CD4-positive, alpha-beta T cell treated with Interleukin-10 for 1 hour (primary cell): ENCODE data around the gene DLK1.
A peak's percentile ranks its signal among the peaks of the same experiment; 100 is the strongest.

ENCODE experiments used
- DNase-seq: peaks from one replicate; pipeline ENCODE4 v3.0.0-alpha.2; 2020

The DLK1 gene

DNA sequence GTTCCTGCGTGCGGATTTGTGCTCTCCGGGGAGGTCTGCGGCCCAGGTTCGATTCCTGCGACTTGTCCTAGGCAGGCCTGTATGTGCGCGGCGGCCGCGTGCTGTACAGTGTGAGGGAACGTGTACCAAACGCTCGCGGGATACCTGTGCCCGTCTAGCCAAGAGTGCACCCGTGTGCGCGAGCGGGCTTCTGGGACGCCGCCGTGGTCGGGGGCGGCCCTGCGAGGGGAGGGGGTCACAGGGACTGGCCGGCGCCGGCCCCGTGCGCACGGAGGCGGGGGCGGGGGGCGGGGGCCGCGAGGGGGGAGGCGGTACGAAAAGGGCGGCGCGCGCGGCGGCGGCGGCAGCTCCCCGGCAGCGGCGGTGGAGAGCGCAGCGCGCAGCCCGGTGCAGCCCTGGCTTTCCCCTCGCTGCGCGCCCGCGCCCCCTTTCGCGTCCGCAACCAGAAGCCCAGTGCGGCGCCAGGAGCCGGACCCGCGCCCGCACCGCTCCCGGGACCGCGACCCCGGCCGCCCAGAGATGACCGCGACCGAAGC, at the start of gene DLK1:
Gene DLK1, plus strand, starts transcription at position 343 of the 536 bp plus-strand sequence. Its CDS starts 177 bp downstream, at position 520.
- no peak for DNase-seq

DNA sequence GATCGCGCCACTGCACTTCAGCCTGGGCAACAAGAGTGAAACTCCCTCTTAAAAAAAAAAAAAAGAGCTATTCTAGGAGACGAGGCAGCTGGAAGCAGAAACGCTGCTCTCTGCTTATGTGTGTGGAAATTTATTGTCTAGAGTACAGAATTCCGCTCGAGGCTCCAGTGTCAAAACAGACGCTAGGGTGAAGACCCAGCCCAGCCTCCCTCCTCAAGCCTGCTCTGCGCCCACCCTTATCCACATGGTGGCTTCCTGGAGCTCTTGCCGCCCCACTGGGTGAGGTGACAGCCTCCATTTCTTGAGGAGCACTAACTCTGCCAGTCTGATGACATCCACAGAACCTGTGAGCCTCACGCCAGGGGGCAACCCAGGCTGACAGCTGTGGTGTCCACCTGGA, 49.5 kb upstream of the DLK1 start:
- no peak for DNase-seq

DNA sequence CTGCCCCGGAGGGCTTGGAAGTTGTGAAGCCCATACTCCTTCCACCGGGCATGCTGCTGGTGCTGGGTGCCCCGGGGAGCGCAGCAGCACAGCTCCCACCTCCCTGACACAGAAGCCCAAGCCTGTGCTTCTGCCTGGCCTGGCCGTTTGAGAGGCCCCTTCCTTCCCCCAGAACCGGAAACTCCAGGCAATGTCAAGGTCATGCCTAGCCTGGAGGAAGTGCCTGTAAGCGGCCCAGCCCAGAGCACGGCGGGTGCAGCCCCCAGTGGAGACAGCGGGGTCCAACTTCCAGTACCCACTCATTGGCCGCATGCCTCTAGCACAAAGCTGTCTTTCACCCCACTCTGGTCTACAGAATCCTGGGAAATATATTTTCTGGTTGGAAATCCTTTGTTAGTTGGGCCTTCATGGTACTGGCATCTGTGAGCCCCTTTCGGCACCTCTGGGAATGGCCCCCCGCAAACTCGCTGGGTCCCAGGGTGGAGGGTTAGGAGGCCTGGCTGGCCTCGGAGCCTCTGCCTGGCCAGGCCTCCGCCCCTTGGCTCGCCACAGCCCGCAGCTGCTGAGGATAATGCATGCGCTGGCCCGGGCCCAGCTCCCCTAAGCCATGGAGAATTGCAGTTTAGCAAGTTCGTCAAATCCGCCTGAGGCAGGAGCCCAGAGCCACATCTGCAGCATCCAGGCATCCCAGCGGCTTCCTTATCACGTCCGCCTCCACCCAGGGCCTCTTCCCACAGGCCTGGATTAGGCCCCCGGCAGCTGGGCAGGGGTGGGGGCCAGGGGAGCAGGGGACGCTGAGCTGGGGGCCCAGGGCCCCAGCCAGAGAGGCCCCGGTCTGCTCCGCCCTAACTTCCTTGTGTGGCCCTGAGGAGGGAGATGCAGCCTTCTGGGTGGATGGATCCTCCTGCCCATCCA, 48.9 kb upstream of the DLK1 start:
- peak; percentile 8 for DNase-seq

DNA sequence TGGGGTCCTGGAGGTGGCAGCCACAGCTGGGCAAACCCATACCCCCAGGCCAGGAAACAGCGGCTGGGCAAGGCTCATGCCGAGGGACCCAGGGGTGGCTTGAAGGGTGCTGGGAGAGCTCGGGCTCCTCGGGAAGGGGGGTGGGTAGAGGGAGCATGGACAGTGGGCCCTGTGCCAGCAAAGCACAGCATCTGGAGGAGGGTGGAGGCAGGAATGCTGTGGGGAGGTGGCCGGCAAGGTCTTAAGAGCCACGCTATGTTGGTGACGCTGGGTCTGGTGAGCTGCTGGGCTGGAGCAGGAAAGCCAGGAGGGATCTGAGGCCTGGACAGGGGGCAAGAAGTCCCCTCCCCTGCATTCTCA, 48.2 kb upstream of the DLK1 start:
- no peak for DNase-seq

DNA sequence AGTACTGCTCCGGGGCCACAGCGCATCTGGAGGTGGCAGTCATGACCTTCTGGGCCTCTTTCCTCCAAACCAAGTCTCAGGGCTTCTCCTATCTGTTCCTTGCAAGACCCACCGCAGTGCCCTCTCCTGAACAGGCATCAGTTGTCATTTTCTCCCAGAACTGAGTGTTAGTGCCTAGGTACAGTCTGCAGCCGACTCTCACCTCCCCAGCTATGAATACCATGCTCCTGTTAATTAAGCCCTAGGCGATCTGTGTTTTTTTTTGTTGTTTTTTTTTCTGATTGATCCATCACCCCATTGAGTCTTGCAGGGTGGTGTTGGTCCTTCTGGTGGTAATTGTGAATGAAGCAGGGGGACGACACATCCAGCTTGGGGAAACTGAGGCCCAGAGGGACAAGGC, 47.5 kb upstream of the DLK1 start:
- no peak for DNase-seq

DNA sequence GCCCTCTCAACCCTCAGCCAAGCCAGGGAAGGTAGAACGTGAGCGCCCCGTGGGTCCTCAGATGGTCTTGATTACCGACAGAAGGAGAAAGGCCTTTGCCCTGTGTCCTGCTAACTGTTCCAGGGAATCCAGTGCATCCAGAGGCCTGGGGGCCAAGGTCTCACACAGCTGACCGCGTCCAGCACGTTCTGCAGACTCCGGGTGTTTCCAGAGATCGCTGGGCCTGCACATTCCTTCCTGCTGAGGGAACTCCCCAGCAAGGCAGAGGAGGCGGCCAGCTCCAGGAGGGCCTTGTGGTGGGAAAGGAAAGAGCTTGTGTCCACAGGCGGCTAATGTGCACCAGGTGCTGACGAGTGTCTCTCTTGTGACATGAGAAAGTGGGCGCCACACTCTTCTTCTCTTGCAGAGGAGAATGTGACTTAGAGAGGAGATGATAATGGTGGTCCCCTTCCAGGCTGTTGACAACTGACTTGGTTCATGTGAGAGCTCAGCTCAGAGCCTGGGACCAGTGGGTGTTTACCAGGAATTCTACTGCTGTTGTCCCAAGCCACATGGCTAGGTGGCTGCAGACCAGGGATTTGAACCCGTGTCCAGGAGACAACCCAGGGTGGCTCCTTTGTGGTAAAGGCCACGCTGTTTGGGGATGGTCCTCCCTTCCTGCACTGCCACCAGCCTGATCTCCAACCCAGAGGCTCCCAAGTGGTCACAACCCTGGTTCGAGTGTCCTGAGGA, 46.8 kb upstream of the DLK1 start:
- DNase-seq, result no peak

DNA sequence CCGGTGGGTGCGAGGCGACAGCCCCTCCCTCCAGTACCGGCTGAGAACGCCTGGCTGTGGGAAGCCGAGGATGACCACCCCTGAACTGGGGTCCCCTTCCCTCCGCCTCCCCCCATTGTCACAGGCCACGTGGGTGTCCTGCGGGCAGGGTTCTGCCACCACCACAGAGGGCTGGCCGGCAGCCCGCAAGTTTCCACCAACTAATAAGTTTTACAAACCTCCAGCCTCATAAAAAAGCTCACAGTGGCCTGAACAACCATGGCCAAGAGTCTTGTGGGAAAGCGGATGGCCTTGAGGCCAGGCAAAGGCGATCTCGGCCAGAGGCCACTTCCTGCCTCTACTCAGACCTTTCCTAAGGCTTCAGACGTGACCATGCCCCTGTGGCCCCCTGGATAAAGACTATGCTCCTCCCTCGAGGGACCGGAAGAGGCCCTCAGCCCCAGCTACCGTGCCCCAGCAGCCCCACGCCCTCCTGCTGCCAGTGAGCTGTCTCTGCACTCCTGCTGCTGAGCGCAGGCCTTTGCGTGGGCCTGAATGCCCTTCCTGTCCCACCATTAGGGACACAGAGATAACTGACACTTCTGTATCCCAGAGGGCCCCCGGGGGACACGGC, 46.1 kb upstream of the DLK1 start:
- DNase-seq, result no peak

DNA sequence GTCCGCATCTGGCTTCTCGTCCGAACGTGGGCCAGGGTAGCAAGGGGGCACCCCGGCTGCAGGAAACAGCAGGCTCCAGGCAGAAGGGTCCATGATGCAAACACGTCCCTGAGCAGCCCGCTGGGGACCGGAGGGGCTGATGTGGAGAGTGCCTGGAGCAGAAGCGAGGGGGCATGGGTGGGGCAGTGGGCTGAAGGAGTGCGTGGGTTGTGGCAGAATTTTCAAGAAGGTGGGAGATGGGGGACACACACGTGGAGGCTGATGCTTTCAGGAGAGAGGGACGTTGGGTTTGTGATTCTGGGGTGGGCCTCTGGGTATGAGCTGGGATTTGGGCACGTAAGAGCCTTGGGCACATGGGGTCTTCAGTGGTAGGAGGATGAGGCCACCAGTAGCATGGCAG, 45.6 kb upstream of the DLK1 start:
- DNase-seq, result no peak

DNA sequence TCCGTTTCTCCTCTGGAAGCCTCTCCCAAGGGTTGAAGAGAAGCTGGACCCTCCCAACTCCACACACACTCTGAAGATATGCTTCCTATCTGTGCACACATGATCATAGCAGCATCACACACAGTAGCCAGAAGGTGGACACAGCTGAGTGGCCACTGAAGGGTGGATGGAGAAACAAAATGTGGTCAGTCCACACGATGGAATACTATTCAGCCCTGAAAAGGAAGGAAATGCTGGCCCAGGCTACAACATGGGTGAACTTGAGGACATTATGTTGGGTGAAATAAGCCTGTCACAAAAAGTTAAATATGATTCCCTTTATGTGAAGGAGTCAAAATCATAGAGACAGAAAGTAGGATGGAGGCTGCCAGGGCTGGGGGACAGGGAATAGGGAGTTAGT, 43.9 kb upstream of the DLK1 start:
- DNase-seq, result no peak

DNA sequence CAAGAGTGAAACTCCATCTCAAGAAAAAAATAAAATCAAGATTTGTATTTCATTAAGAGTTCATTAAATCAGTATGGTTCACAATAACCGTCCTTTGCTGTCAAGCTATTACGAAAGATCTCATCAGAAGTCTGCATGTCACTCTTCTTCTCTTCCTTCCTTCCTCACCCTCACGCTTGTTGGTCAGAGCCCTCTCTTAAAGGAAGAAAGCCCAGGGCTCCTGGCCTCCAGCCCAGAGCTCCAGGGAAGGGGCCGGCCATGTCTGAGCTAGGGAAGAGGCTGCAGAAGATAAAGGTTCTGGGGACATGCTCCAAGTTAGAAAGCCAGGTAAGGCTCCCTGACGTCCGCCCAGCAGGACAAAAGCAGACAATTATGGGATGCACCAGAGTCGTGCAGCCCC, 43.1 kb upstream of the DLK1 start:
- no peak for DNase-seq

DNA sequence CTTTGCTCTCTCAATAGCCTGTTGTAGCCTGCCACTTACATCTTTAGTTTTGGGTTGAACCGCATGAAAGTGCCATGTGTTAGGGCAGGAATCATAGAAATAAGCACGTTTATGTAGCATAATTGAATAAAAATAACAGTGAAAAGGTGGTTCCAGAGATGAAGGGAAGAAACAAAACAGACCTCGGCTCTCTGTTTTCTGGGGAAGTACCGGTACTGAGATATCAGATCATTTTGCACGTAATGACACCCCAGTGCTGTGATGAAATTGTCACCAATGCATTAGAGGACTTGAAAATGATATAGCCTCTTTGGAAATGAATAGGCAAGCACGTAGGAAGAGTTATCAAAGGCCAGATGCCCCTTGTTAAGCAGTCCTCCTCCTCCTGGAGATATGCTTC, 42.5 kb upstream of the DLK1 start:
- no peak for DNase-seq

DNA sequence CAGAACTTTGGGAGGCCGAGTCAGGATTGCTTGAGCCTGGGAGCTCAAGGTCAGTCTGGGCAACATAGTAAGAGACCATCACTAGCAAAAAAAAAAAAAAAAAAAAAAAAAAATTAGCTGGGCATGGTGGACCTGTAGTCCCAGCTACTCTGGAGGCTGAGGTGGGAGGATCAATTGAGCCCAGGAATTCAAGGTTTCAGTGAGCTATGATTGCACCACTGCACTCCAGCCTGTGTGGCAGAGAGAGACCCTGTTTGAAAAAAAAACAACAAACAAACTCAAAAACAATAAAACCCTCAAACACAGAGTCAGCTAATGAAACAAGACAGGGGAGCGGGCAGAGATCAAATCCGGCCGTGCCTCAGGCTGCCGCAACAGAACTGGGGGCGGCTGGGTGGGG, 41.7 kb upstream of the DLK1 start:
- DNase-seq, result no peak

DNA sequence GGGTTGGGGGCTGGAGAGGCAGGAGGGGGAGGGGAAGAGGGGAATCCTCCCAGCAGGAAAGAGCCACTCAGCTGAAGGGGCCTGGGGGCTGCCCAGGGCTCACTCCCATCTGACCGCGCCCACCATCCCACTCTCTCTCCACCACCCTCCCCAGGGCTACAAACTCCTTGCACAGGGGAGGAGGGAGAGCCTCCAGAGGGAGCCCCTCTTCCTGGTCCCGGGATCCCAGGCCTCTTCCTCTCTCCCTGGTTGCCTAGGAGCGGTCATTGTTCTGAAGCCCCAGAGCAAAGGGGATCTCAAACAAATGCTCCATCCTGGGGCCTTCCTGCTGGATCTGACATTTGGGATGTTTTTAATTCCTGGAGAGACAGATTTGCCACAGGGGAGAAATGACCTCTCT, 39.8 kb upstream of the DLK1 start:
- DNase-seq, result no peak

DNA sequence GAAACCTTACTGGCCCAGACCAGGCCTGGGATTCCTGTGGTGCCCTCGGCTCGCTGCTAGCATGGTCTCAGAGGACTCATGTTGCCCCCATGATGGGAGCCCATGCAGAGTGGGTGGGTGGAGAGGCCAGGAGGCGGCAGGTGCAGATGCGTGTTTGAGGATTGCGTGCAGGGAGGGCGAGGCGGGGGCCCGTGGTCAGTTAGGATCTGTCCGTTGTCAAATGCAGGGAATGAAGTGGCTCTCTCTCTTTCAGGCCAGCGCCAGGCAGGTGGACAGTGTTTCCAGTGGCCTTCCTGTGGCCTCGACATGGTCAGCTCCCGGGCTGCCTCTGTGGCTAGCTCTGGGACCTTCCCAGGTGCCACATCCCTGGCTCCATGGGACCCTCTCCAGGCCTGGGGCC, 39.3 kb upstream of the DLK1 start:
- no peak for DNase-seq

DNA sequence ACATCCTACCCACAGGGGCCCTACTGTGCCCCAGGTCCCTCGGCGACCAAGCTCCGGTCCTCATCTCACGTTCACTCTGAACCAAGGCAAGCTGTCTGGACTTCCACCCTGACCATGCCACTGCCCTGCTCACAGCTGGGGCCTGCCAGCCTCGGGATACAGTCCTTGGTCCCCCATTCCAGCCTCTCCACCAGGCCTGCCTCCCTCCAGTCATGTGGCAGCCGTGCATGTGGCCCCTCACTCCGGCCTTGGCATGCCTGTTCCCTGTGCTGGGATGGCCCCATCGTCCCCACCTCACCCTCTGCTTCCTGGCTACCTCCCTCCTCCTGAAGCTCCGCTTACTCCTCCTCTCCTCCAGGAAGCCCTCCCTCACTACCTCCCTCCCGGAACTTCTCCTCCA, 38.6 kb upstream of the DLK1 start:
- DNase-seq, result no peak

DNA sequence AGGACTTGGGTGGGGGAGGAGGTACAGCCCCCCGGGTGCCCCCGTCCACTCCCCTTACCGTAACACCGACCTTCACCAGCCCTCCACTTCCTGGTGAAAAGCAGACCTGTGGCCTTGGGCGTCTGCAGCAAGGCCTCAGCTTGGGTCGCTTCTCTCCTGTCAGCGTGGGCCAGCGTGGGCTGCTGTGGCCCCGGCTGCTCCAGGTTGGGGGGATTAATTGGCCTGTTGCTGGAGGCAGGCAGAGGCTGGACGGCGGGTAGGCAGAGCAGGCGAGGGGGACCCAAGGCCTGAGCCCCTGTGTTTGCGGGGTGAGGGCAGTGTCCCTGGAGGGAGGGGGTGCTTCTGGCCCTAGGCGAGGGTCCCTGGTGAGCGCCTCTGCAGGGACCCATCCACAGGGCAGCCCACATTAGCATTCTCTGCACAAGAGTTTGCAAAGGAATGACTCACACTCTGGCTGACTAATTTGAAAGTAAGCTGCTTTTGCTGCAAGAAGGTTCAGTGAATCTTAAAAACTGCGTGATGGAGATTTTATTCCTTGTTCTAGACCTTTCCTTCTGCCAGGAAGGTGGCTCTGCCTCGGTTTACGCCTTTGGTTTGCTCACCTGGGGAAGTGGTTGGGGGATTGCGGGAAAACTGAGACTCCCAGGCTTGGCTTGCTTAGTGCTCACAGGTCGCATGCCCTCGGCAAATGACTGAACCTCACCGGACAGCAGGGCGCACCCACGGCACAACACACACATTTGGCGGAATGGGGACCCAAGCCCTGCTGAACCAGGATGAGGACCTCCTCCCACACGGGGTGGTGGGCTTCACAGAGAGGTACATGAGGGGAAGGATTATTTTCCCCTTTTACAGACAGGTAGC, 37.9 kb upstream of the DLK1 start:
- no peak for DNase-seq

DNA sequence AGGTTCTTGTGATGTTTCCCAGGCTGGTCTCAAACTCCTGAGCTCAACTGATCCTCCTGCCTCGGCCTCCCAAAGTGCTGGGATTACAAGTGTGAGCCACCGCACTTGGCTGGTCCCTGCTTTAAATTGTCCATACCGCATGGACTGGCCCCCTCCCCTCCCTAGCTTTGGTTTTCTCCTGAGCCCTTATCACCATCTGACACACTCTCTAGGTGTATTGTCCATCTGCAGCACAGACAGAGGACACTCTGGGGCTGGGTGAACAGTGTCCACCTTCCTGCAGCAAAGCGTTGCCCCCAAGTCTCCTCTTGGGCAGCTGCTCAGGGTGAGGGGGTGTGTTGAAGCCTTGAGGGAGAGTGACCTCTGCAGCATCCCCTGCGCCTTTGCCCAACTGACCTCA, 36.0 kb upstream of the DLK1 start:
- DNase-seq, result no peak

DNA sequence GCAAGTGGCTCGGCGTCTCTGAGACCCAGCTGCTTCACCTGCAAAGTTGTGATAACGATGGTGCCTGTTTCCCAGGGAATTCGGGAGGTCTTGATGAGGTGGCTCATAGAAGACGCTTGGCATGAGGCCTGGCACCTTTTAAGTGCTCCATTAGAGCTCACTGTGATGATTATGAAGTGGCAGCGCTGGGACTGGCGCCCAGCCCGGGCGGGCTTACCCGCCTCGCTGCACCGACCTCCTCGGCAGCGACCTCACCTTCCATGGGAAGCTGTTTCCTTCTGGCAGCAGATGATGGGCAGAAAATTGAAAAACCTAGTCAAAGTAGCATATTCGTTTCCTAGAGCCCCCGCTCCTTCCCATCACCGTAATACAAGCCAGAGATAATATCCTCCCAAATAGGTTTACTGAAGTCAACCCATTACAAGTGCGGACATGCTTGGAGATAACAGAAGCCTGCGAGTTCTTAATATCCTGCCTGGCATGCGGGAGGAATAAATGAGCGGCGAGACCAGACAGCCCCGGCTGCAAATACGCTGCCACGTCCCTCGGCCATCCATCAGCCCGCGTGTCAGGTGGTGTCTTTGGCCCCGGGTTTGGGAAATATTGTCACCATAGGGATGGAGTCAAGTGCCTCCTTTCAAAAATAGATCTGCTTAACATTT, 35.2 kb upstream of the DLK1 start:
- DNase-seq, result no peak

DNA sequence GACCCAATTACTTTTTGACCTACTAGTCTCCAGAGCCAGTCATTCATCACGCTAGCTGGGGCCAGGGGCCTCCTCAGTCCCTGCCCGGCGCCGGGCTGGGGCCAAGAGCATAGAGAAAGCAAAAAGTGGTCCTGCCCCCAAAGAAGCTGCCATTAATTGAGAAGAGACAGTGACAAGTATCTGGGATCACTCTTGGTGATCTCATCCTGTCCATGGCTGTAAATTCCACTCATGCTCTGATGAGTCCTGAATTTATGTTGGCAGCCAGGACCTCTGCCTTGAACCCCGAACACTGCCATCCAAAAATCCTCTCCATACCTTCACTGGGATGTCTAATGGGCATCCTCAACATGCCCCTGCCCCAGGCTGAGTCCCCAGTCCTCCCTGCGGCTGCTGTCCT, 34.4 kb upstream of the DLK1 start:
- no peak for DNase-seq

DNA sequence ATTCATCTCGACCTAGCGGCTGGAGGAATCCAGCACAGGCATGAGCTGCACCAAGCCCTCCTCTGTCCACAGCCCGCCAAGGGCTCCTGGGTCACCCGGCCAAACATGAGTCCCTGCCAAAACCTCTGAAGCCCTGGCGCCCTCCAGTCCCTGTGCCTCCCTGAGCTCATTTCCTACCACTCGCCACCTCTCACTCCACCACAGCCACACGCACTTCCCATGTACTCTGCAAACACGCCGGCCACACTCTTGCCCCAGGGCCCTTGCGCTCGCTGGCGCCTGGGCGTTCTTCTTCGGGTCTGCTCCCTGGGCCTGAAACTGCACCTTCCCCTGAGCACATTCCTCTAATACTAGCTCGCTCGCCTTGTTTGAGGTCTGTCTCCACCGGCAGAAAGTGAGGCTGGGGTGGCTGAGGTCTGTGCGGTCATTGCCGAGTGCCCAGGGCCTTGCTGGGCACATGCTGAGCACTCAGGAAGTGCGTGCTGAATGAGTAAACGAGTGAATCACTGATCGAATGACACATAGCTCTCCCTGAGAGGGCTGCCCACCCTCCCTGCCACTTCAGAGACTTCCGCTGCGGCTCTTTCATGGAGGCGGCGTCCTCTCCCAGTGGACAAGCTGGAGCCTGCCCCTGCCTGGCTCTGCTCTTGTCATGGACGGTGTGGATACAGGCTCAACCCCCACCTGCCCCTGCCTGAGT, 33.7 kb upstream of the DLK1 start:
- DNase-seq, result no peak

DNA sequence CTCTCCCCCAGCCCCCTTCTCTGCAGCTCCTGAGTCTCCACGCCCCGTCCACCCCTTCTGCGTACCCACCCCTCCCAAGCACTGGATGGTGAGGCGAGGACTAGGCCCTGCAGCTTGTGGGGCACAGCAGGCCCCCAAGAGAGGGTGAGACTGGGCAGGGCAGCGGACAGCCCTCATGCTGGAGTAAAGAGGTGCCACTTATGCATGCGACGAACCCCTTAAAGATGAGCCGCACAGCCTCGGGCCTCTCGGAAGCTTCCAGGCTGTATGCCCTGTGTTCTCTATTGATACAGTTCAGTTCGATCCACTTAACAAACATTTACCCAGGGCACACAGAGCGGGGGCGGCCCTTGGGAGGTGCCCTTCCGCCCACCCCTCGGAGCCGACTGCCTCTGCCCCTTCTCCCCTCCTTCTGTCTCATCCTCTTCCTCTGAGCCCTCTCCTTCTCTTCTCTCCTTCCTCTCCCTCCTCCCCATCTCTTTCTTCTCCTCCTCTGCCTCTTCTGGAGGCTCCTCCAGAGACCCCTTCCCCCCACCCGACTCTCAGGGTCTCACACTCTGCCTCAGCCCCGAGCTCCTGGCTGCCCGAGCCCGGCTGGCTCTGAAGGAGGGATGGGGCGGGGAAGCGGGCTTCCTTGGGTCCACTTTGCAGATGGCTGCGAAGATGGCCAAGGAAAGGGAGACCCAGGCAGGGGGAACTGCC, 32.7 kb upstream of the DLK1 start:
- DNase-seq, result no peak
